ENCODE results near the gene PDE4C.

PDE4C gene

GRCh38 chr19:18193388-18194180 is 32.7 kb downstream of the PDE4C start (continued):
- TF ChIP-seq ZIC2 (tag by site-specific recombination; IDR thresholded peaks at IDR 0.05) (peak; percentile 72), ZNF426 (tag by site-specific recombination; IDR thresholded peaks at IDR 0.05) (no peak), GFI1B (tag by site-specific recombination; IDR thresholded peaks at IDR 0.05) (no peak), KLF17 (tag by site-specific recombination; IDR thresholded peaks at IDR 0.05) (peak; percentile 53; the same call in 1 of the 2 replicates), RBAK (tag by site-specific recombination; IDR thresholded peaks at IDR 0.05) (no peak), SP2 (tag by site-specific recombination; IDR thresholded peaks at IDR 0.05) (peak; percentile 5), ZNF600 (tag by site-specific recombination; IDR thresholded peaks at IDR 0.05) (peak; percentile 62; the same call in 1 of the 2 replicates), ZNF48 (tag by site-specific recombination; IDR thresholded peaks at IDR 0.05) (no peak), ZSCAN16 (tag by site-specific recombination; IDR thresholded peaks at IDR 0.05) (no peak), YY2 (tag by site-specific recombination; IDR thresholded peaks at IDR 0.05) (peak; percentile 84), KLF7 (tag by site-specific recombination; IDR thresholded peaks at IDR 0.05; ENCODE audit: borderline replicate concordance) (no peak), ZNF692 (tag by site-specific recombination; IDR thresholded peaks at IDR 0.05) (peak; percentile 55), ZNF76 (tag by site-specific recombination; IDR thresholded peaks at IDR 0.05; ENCODE audit: borderline replicate concordance, low read depth) (peak; percentile 50; the same call in 1 of the 2 replicates), ZNF645 (tag by site-specific recombination; IDR thresholded peaks at IDR 0.05) (no peak), SCRT2 (tag by site-specific recombination; IDR thresholded peaks at IDR 0.05) (peak; percentile 24; the same call in 1 of the 2 replicates), ZBTB6 (tag by site-specific recombination; IDR thresholded peaks at IDR 0.05) (peak; percentile 78; the same call in 1 of the 2 replicates), KLF16 (tag by site-specific recombination; IDR thresholded peaks at IDR 0.05) (peak; percentile 66; the same call in 1 of the 2 replicates), CTCF (tag by site-specific recombination; IDR thresholded peaks at IDR 0.05) (0 out of 2 replicates have a peak, but pooled peaks have one; percentile 29), ZNF280D (tag by site-specific recombination; IDR thresholded peaks at IDR 0.05) (0 out of 2 replicates have a peak, but pooled peaks have one; percentile 11), ZNF791 (tag by site-specific recombination; IDR thresholded peaks at IDR 0.05) (no peak), SP7 (tag by site-specific recombination; IDR thresholded peaks at IDR 0.05) (peak; percentile 32; the same call in 1 of the 2 replicates), ZNF335 (tag by site-specific recombination; conservative IDR thresholded peaks at IDR 0.05) (peak; percentile 56; the same call in 1 of the 2 replicates), KLF9 (tag by site-specific recombination; IDR thresholded peaks at IDR 0.05; ENCODE audit: low read depth) (peak; percentile 34; the same call in 1 of the 2 replicates), GLIS1 (tag by site-specific recombination; IDR thresholded peaks at IDR 0.05) (peak; percentile 28; the same call in 1 of the 2 replicates)

Data from HEK293 (cell line).